Calu3 (cell line): Measurements from ENCODE around the gene PRMT2. TPM values are rescaled to one million over a fixed set of nuclear protein-coding genes. Genes with fewer than 3 reads are reported as not detected.
A peak's percentile ranks its signal among the peaks of the same experiment; 100 is the strongest.

Experiments used
- BruUV-seq: library from RNA; stranded (reverse); fragments of 400-500 nt; replicated peaks from 2 replicates; lab custom pipeline; 2021; lab: Mats Ljungman, UMichigan
- CTCF ChIA-PET: fragments of 300-600 bp; sonication (Branson Sonifier 250); formaldehyde crosslinking; loops from one replicate; lab custom pipeline; 2022; ENCODE audit warnings: antibody characterized with exemption; lab: Charles Lee
- DNase-seq: peaks from one replicate; pipeline ENCODE4 v3.0.0; 2022
- H3K27ac Mint-ChIP-seq: one replicate; pipeline ENCODE4 v1.8.0; 2022; ENCODE audit warnings: mixed read lengths; ENCODE audit not compliant: unreplicated experiment
- H3K27me3 Mint-ChIP-seq: one replicate; pipeline ENCODE4 v1.8.0; 2022; ENCODE audit warnings: mixed read lengths; ENCODE audit not compliant: unreplicated experiment
- H3K36me3 Mint-ChIP-seq: one replicate; pipeline ENCODE4 v1.8.0; 2022; ENCODE audit warnings: mild to moderate bottlenecking, moderate library complexity, mixed read lengths; ENCODE audit not compliant: insufficient read depth, unreplicated experiment
- H3K4me1 Mint-ChIP-seq: one replicate; pipeline ENCODE4 v1.8.0; 2022; ENCODE audit warnings: mild to moderate bottlenecking, low read depth, mixed read lengths; ENCODE audit not compliant: unreplicated experiment
- H3K4me3 Mint-ChIP-seq: one replicate; pipeline ENCODE4 v1.8.0; 2022; ENCODE audit warnings: mild to moderate bottlenecking, low read depth, moderate library complexity, mixed read lengths; ENCODE audit not compliant: unreplicated experiment
- H3K9me3 Mint-ChIP-seq: one replicate; pipeline ENCODE4 v1.8.0; 2022; ENCODE audit warnings: low read depth, mixed read lengths; ENCODE audit not compliant: unreplicated experiment
- intact Hi-C: fragments of 100-400 bp; cut with micrococcal nuclease; formaldehyde crosslinking; loops from one replicate; pipeline ENCODE4 v1.10.0; 2022; ENCODE audit not compliant: unreplicated experiment
- total RNA-seq: library from RNA; stranded (reverse); gene quantifications from 2 replicates; pipeline ENCODE4 v1.2.3, GENCODE V29; 2022
- TF ChIP-seq, protein P1 (sequence below): fragments of 200-600 bp; IDR thresholded peaks from one replicate; pipeline ENCODE4 v1.8.0; 2022; ENCODE audit warnings: antibody characterized with exemption; ENCODE audit not compliant: unreplicated experiment

Gene PRMT2
- total RNA-seq, 1 experiment from 2014 or later = 59.4 TPM

DNA sequence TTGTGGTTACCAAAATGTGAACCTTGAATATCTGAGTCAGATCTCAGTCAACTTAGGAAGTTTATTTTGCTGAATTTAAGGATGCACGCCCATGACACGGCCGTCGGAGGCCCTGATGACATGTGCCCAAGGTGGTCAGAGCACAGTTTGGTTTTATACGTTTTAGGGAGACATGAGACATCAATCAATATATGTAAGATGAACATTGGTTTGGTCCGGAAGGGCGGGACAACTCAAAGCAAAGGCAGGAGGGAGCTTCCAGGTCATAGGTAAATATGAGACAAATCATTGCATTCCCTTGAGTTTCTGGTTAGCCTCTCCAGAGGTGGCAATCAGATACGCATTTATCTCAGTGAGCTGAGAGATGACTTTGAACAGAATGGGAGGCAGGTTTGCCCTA, 1.0 kb upstream of the PRMT2 start:
- no peak for DNase-seq
- Mint-ChIP-seq H3K4me3 (peak overlapping the region; percentile 92), H3K9me3 (no peaks in the 10 kb centered on the region), H3K4me1 (peaks cover 9% of the 10 kb centered on the region), H3K27ac (peak overlapping the region; percentile 86), H3K27me3 (no peaks in the 10 kb centered on the region), H3K36me3 (peaks cover 22% of the 10 kb centered on the region)
- BruUV-seq = no TSS peak
- intact Hi-C loops = no loop called here
- CTCF ChIA-PET = interaction anchor here (3.7 kb wide), 1 partner anchor 13 kb away, joined by 17 read pairs; no protein-coding TSS in a partner anchor
- TF ChIP-seq, protein P1, sequence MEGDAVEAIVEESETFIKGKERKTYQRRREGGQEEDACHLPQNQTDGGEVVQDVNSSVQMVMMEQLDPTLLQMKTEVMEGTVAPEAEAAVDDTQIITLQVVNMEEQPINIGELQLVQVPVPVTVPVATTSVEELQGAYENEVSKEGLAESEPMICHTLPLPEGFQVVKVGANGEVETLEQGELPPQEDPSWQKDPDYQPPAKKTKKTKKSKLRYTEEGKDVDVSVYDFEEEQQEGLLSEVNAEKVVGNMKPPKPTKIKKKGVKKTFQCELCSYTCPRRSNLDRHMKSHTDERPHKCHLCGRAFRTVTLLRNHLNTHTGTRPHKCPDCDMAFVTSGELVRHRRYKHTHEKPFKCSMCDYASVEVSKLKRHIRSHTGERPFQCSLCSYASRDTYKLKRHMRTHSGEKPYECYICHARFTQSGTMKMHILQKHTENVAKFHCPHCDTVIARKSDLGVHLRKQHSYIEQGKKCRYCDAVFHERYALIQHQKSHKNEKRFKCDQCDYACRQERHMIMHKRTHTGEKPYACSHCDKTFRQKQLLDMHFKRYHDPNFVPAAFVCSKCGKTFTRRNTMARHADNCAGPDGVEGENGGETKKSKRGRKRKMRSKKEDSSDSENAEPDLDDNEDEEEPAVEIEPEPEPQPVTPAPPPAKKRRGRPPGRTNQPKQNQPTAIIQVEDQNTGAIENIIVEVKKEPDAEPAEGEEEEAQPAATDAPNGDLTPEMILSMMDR = no peak

DNA sequence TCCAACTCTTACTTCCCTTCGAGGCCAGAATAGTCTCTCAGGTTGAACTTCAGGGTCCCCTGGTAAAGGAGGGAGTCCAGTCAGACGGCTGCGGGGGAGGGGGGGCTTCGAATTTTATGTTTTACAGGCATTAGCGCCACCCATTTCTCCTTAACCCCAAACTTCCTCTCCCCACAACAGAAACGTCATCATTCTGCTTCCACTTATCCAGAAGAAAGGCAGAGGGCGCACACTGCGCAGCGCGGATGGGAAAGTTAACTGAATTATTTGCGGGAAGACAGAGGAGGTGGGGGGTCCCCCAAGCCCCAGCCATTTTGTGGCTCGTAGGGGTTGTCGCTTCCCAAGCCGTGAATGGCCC, 529 bp upstream of the PRMT2 start:
- no peaks in the 10 kb centered on the region for H3K27me3 Mint-ChIP-seq
- peaks cover 26% of the 10 kb centered on the region for H3K36me3 Mint-ChIP-seq
- BruUV-seq = TSS peak; percentile 90
- peak overlapping the region; percentile 86 for H3K27ac Mint-ChIP-seq
- H3K4me1 Mint-ChIP-seq = peaks cover 14% of the 10 kb centered on the region
- intact Hi-C loops = no loop called here
- peak overlapping the region; percentile 92 for H3K4me3 Mint-ChIP-seq
- DNase-seq = peak; percentile 39
- CTCF ChIA-PET = interaction anchor here (0.7 to 3.7 kb wide), 2 partner anchors 13 to 179 kb away, joined by 5 to 17 read pairs; no protein-coding TSS in a partner anchor
- no peaks in the 10 kb centered on the region for H3K9me3 Mint-ChIP-seq
- TF ChIP-seq, protein P1 = no peak

DNA sequence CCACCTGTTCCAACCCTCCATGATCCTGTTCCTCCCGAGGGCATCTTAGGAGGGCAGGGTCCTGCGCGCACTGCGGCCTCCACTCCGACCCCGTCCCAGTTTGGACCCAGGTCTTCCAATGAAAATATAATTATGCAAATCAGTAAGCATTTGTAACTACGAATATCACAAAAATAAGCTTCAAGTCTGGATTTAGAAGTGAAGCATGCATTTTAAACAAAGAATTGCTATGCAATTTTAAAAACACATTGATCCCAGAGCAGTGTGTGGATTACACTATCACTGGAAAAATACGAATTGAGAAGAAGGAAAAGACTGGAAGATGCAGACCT, 673 bp downstream of the PRMT2 start:
- peak overlapping the region; percentile 92 for H3K4me3 Mint-ChIP-seq
- H3K27me3 Mint-ChIP-seq = no peaks in the 10 kb centered on the region
- intact Hi-C loops = no loop called here
- no TSS peak for BruUV-seq
- no peaks in the 10 kb centered on the region for H3K9me3 Mint-ChIP-seq
- H3K27ac Mint-ChIP-seq = peak overlapping the region; percentile 86
- H3K36me3 Mint-ChIP-seq = peaks cover 38% of the 10 kb centered on the region
- DNase-seq = no peak
- CTCF ChIA-PET = interaction anchor here (3.7 kb wide), 1 partner anchor 14 kb away, joined by 17 read pairs; no protein-coding TSS in a partner anchor
- TF ChIP-seq, protein P1 = no peak
- H3K4me1 Mint-ChIP-seq = peaks cover 26% of the 10 kb centered on the region

- H3K4me3 Mint-ChIP-seq = peak overlapping the region; percentile 92
These were observed 1.2 kb downstream of the PRMT2 start for GRCh38 chr21:46636550-46637285.

More at GRCh38 chr21:46636550-46637285, 1.2 kb downstream of the PRMT2 start:
- Mint-ChIP-seq H3K27ac (peak overlapping the region; percentile 86), H3K9me3 (no peaks in the 10 kb centered on the region), H3K27me3 (no peaks in the 10 kb centered on the region), H3K4me1 (peaks cover 27% of the 10 kb centered on the region), H3K36me3 (peaks cover 43% of the 10 kb centered on the region)
- intact Hi-C loops = no loop called here
- TF ChIP-seq, protein P1 = no peak
- no peak for DNase-seq
- CTCF ChIA-PET = interaction anchor here (0.5 to 3.7 kb wide), 2 partner anchors 15 to 590 kb away, joined by 3 to 17 read pairs; no protein-coding TSS in a partner anchor
- TSS peak; percentile 39 for BruUV-seq
